ENCODE results near the gene FAR2.

The FAR2 gene

DNA sequence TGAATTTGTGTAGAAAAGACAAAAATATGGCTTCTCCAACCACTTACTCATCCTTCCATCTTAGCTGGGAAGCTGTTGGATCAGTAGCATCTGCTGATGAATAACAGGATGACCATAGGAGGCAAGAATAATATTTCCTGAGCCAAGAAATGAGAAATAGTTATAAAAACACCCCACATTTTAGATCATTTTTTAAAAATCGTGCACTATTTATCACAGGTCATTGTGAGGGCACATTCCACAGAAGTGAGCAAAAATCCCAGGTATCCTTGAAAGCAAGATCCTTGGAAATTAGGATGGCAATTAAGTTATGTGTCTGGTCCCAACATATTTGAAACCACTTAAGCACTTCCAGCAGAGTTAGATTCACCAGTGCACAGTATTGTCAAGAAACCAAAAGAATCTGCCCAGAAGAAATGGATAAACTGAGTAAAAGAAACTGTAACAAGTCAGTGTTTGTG lies 8.4 kb downstream of the FAR2 start:
- POLR2A ChIA-PET = no interaction called here
- TF ChIP-seq, protein P1, sequence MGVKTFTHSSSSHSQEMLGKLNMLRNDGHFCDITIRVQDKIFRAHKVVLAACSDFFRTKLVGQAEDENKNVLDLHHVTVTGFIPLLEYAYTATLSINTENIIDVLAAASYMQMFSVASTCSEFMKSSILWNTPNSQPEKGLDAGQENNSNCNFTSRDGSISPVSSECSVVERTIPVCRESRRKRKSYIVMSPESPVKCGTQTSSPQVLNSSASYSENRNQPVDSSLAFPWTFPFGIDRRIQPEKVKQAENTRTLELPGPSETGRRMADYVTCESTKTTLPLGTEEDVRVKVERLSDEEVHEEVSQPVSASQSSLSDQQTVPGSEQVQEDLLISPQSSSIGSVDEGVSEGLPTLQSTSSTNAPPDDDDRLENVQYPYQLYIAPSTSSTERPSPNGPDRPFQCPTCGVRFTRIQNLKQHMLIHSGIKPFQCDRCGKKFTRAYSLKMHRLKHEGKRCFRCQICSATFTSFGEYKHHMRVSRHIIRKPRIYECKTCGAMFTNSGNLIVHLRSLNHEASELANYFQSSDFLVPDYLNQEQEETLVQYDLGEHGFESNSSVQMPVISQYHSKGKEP (tag by site-specific recombination; IDR thresholded peaks at IDR 0.05) = no peak
- TF ChIP-seq, protein P2, sequence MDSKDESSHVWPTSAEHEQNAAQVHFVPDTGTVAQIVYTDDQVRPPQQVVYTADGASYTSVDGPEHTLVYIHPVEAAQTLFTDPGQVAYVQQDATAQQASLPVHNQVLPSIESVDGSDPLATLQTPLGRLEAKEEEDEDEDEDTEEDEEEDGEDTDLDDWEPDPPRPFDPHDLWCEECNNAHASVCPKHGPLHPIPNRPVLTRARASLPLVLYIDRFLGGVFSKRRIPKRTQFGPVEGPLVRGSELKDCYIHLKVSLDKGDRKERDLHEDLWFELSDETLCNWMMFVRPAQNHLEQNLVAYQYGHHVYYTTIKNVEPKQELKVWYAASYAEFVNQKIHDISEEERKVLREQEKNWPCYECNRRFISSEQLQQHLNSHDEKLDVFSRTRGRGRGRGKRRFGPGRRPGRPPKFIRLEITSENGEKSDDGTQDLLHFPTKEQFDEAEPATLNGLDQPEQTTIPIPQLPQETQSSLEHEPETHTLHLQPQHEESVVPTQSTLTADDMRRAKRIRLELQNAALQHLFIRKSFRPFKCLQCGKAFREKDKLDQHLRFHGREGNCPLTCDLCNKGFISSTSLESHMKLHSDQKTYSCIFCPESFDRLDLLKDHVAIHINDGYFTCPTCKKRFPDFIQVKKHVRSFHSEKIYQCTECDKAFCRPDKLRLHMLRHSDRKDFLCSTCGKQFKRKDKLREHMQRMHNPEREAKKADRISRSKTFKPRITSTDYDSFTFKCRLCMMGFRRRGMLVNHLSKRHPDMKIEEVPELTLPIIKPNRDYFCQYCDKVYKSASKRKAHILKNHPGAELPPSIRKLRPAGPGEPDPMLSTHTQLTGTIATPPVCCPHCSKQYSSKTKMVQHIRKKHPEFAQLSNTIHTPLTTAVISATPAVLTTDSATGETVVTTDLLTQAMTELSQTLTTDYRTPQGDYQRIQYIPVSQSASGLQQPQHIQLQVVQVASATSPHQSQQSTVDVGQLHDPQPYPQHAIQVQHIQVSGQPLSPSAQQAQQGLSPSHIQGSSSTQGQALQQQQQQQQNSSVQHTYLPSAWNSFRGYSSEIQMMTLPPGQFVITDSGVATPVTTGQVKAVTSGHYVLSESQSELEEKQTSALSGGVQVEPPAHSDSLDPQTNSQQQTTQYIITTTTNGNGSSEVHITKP (tag by site-specific recombination; IDR thresholded peaks at IDR 0.05) = no peak
- TF ChIP-seq GLIS1 (tag by site-specific recombination; IDR thresholded peaks at IDR 0.05) (peak; percentile 19; the same call in 1 of the 2 replicates), ZNF610 (tag by site-specific recombination; IDR thresholded peaks at IDR 0.05; ENCODE audit: borderline replicate concordance) (no peak), ZNF366 (tag by site-specific recombination; conservative IDR thresholded peaks at IDR 0.05) (0 out of 2 replicates have a peak, but pooled peaks have one; percentile 10), MEIS1 (CRISPR knock-in tag; IDR thresholded peaks at IDR 0.05; ENCODE audit: borderline replicate concordance) (no peak), ZNF596 (tag by site-specific recombination; IDR thresholded peaks at IDR 0.05) (no peak), ZNF660 (tag by site-specific recombination; IDR thresholded peaks at IDR 0.05) (no peak), ZNF133 (tag by site-specific recombination; IDR thresholded peaks at IDR 0.05) (no peak)
- CTCF ChIA-PET = no interaction called here

DNA sequence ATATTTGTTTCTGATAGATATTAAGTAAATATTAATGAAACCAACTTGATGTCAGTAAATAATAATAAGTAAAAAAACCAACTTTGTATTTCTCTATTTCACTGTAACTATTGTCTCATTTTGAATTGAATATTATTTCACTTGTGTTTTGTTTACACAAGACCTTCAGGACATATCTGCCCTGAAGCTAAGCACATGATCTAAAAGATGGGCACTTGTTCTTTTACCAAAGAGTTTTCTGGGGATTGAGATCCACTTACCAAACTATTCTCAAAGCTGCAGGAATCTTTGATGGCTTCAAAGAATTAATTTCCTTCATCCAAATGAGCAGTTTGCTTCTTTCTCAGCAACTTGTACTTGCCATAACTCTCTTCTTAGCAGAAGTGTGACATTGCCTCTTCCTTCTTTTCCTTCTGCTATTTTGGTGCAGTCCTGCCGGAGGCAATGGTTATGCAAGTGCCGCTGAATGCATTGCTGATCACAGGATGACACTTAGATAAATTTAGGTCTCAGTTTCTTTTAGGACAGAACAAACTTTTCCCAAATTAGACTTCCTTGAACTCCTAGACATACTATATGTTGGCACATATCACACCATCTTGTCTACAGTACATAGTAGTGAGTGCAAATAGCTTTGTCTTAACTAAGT lies 9.2 kb downstream of the FAR2 start:
- Histone ChIP-seq H3K36me3 (ENCODE audit: control insufficient read depth in 2 of 2, insufficient read depth in 1 of 2, low read length in 2 of 2) (no peaks in the 10 kb centered on the region), H3K4me3 (ENCODE audit: low read depth, low read length) (no peak overlapping the region), H3K9me3 (ENCODE audit: control insufficient read depth, insufficient read depth, low read depth, low read length) (no peaks in the 10 kb centered on the region), H3K4me1 (ENCODE audit: control insufficient read depth, insufficient read depth, low read length) (peaks cover 4% of the 10 kb centered on the region), H3K27ac (ENCODE audit: extremely low read depth, low read depth, low read length) (no peak overlapping the region)
- CTCF ChIA-PET = no interaction called here
- POLR2A ChIA-PET = no interaction called here
- TF ChIP-seq ZSCAN23 (tag by site-specific recombination; IDR thresholded peaks at IDR 0.05) (no peak), RBAK (tag by site-specific recombination; IDR thresholded peaks at IDR 0.05) (no peak), ZNF596 (tag by site-specific recombination; IDR thresholded peaks at IDR 0.05) (no peak), ZNF670 (tag by site-specific recombination; IDR thresholded peaks at IDR 0.05; ENCODE audit: low read depth) (no peak), ZNF555 (tag by site-specific recombination; conservative IDR thresholded peaks at IDR 0.05) (no peak), ZNF701 (tag by site-specific recombination; IDR thresholded peaks at IDR 0.05) (no peak), ZFP69B (tag by site-specific recombination; IDR thresholded peaks at IDR 0.05) (no peak), ZNF843 (tag by site-specific recombination; IDR thresholded peaks at IDR 0.05) (no peak), ZNF521 (tag by site-specific recombination; IDR thresholded peaks at IDR 0.05) (no peak)
- TF ChIP-seq, protein P3, sequence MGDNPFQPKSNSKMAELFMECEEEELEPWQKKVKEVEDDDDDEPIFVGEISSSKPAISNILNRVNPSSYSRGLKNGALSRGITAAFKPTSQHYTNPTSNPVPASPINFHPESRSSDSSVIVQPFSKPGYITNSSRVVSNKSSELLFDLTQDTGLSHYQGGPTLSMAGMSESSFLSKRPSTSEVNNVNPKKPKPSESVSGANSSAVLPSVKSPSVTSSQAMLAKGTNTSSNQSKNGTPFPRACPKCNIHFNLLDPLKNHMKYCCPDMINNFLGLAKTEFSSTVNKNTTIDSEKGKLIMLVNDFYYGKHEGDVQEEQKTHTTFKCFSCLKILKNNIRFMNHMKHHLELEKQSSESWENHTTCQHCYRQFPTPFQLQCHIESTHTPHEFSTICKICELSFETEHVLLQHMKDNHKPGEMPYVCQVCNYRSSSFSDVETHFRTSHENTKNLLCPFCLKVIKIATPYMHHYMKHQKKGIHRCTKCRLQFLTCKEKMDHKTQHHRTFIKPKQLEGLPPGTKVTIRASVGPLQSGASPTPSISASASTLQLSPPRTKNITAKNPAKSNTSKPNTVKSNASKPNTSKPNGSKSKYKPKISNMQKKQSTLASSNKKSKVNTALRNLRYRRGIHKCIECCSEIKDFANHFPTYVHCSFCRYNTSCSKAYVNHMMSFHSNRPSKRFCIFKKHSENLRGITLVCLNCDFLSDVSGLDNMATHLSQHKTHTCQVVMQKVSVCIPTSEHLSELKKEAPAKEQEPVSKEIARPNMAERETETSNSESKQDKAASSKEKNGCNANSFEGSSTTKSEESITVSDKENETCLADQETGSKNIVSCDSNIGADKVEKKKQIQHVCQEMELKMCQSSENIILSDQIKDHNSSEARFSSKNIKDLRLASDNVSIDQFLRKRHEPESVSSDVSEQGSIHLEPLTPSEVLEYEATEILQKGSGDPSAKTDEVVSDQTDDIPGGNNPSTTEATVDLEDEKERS (tag by site-specific recombination; IDR thresholded peaks at IDR 0.05) = no peak
- TF ChIP-seq, protein P4, sequence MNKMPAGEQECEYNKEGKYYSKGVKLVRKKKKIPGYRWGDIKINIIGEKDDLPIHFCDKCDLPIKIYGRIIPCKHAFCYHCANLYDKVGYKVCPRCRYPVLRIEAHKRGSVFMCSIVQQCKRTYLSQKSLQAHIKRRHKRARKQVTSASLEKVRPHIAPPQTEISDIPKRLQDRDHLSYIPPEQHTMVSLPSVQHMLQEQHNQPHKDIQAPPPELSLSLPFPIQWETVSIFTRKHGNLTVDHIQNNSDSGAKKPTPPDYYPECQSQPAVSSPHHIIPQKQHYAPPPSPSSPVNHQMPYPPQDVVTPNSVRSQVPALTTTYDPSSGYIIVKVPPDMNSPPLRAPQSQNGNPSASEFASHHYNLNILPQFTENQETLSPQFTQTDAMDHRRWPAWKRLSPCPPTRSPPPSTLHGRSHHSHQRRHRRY (tag by site-specific recombination; IDR thresholded peaks at IDR 0.05) = no peak

More for the DNA sequence above, 8.4 kb downstream of the FAR2 start:
- Histone ChIP-seq H3K4me3 (ENCODE audit: low read depth, low read length) (no peak overlapping the region), H3K9me3 (ENCODE audit: control insufficient read depth, insufficient read depth, low read depth, low read length) (no peaks in the 10 kb centered on the region), H3K27ac (ENCODE audit: extremely low read depth, low read depth, low read length) (no peak overlapping the region), H3K4me1 (ENCODE audit: control insufficient read depth, insufficient read depth, low read length) (peaks cover 4% of the 10 kb centered on the region), H3K36me3 (ENCODE audit: control insufficient read depth in 2 of 2, insufficient read depth in 1 of 2, low read length in 2 of 2) (no peaks in the 10 kb centered on the region)
